Adrenal gland (tissue), 12 donors: ENCODE measurements around the gene GTF2IRD1. TPM values are rescaled to one million over a fixed set of nuclear protein-coding genes. Genes with fewer than 3 reads are reported as not detected.
"Not testable (repeated sequence)": the region's sequence is repeated elsewhere in the genome, so short reads cannot be mapped to it uniquely, and the experiment has no call there.

ENCODE experiments used
- DNase-seq, 7 donors: peaks; one replicate each; pipeline ENCODE4 v3.0.0-alpha.2; 2019 to 2020
- H3K27ac ChIP-seq, 5 donors: fragments of 200-600 bp; sonication (generic) in 4 of 5; 1 replicate in 3 of 5; 2 replicates in 2 of 5; pipeline versions ENCODE4 v1.5.1 to v1.8.0; 2016 to 2020; ENCODE audit warnings: mild to moderate bottlenecking in 1 of 5
- H3K27me3 ChIP-seq: fragments of 200-600 bp; 2 replicates; pipeline ENCODE4 v1.8.0; 2021
- H3K36me3 ChIP-seq, 2 donors: fragments of 200-600 bp; replicated peaks in 1 of 2; 1 replicate in 1 of 2; 2 replicates in 1 of 2; pipeline versions ENCODE4 v1.5.1 to v1.8.0; 2018 to 2022
- H3K4me1 ChIP-seq, 2 donors: fragments of 200-600 bp; replicated peaks in 1 of 2; 1 replicate in 1 of 2; 2 replicates in 1 of 2; pipeline versions ENCODE4 v1.5.1 to v1.8.0; 2018 to 2021
- H3K4me3 ChIP-seq, 4 donors: fragments of 200-600 bp; sonication (generic) in 3 of 4; one replicate each; pipeline ENCODE4 v1.5.1; 2016 to 2018
- H3K9me3 ChIP-seq, 3 donors: fragments of 200-600 bp; sonication (generic) in 1 of 3; replicated peaks in 1 of 3; 1 replicate in 2 of 3; 2 replicates in 1 of 3; pipeline versions ENCODE4 v1.5.1 to v1.8.0; 2016 to 2021
- POLR2A ChIP-seq, 2 donors: fragments of 450-650 bp; IDR thresholded peaks; one replicate each; pipeline ENCODE4 v1.6.1; 2017; ENCODE audit warnings: antibody characterized with exemption in 2 of 2, mild to moderate bottlenecking in 2 of 2, moderate library complexity in 1 of 2
- WGBS, 4 donors: extraction: QIAGEN DNeasy Blood & Tissue Kit in 2 of 4; methylation state at CpG; one replicate each; pipeline versions ENCODE4 v1.1.5 to v1.1.7; 2013 to 2017; 5-methylcytosine and 5-hydroxymethylcytosine counted together
- intact Hi-C, 2 donors: fragments of 100-400 bp; cut with DNase I; formaldehyde crosslinking; loops; one replicate each; pipeline versions ENCODE4 v1.14.1 to v1.15.0; 2022 to 2023
- polyA plus RNA-seq, 3 donors: library from polyadenylated mRNA; stranded (reverse); fragments of 200-250 nt in 2 of 3; fragments of 350-450 nt in 1 of 3; fragmentation: Illumina TruSeq in 1 of 3; extraction: RNeasy Lipid Tissue Mini Kit (QIAGEN cat#74804) in 1 of 3; gene quantifications; one replicate each; pipeline ENCODE4 v1.2.3, GENCODE V29; 2013 to 2014
- total RNA-seq, 9 donors: library from RNA; depleted of rRNA in 4 of 9; stranded (reverse); fragments of >200 nt in 4 of 9; fragments of 120-200 nt in 1 of 9; fragmentation: NEBNext Ultra II Directional in 1 of 9; extraction: Animal tissue kit (Norgen Biotek cat#: 25700) in 1 of 9; gene quantifications; one replicate each; pipeline versions ENCODE4 v1.1.0 to v1.2.4, GENCODE V29; 2013 to 2023
- TF ChIP-seq, protein P1 (sequence below), 6 experiments: fragments of 450-650 bp in 4 of 6; fragments of 200-600 bp in 2 of 6; sonication (generic) in 1 of 6; IDR thresholded peaks; 1 replicate in 5 of 6; 2 replicates in 1 of 6; pipeline versions ENCODE4 v1.5.1 to v1.8.0; 2016 to 2021; ENCODE audit warnings: antibody characterized with exemption in 6 of 6, mild to moderate bottlenecking in 2 of 6, moderate library complexity in 1 of 6
- donor health status: healthy with polysubstance abuse.
- donor health status: Bipolar disorder and iron deficiency.
- donor health status: DM: yes; HTN: yes; CAD: no.
- donor health status: DM: no; HTN: no; CAD: no.
- donor health status: DM: no; HTN: no; CAD: no.
- donor health status: DM: yes; HTN: yes; CAD: no.

GTF2IRD1 gene
- total and polyA plus RNA-seq, 12 donors: 7.4 to 41.3 (median 25.2) TPM

GRCh38 chr7:74493295-74493694, 39.6 kb downstream of the GTF2IRD1 start:
- no peak for DNase-seq
- no peak overlapping the region for H3K27ac ChIP-seq
- intact Hi-C loops: no loop called here
- no peaks in the 10 kb centered on the region for H3K36me3 ChIP-seq
- TF ChIP-seq POLR2A (IDR thresholded peaks at IDR 0.05): no peak
- TF ChIP-seq, protein P1, sequence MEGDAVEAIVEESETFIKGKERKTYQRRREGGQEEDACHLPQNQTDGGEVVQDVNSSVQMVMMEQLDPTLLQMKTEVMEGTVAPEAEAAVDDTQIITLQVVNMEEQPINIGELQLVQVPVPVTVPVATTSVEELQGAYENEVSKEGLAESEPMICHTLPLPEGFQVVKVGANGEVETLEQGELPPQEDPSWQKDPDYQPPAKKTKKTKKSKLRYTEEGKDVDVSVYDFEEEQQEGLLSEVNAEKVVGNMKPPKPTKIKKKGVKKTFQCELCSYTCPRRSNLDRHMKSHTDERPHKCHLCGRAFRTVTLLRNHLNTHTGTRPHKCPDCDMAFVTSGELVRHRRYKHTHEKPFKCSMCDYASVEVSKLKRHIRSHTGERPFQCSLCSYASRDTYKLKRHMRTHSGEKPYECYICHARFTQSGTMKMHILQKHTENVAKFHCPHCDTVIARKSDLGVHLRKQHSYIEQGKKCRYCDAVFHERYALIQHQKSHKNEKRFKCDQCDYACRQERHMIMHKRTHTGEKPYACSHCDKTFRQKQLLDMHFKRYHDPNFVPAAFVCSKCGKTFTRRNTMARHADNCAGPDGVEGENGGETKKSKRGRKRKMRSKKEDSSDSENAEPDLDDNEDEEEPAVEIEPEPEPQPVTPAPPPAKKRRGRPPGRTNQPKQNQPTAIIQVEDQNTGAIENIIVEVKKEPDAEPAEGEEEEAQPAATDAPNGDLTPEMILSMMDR (IDR thresholded peaks at IDR 0.05): no peak
- H3K27me3 ChIP-seq: no peaks in the 10 kb centered on the region
- 91 to 97% (median 94%) methylated on average over 4 to 6 of the region's 6 CpGs for WGBS, 4 donors
- no peaks in the 10 kb centered on the region for H3K9me3 ChIP-seq
- no peak overlapping the region for H3K4me3 ChIP-seq
- peaks cover 0 to 4% of the 10 kb centered on the region in 2 donors for H3K4me1 ChIP-seq

DNA sequence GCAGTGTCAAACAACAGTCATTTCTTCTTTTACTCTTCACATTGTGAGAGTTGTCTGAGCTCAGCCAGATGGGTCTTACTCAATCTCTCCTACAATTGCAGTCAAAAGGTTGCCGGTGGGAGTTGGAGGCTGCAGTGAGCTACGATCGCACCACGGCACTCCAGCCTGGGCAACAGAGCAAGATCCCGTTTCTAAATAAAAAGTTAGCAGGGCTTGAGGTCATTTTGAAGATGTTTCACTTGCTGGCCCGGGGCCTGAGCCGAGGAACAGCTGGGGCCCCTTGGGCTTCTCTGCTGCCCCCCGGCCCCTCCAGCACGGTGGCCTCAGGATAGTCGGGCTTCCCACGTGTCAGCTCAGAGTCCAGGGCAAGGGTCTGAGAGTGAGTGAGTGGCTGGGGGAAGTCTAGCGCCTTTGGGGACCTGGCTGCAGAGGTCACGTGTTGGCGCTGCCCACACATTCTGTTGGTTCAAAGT, 40.4 kb downstream of the GTF2IRD1 start:
- WGBS, 4 donors: 88 to 90% (median 89%) methylated on average over 12 to 14 of the region's 14 CpGs
- Histone ChIP-seq H3K4me1 (peaks cover 0 to 4% of the 10 kb centered on the region in 2 donors), H3K4me3 (no peak overlapping the region), H3K27me3 (no peaks in the 10 kb centered on the region), H3K36me3 (no peaks in the 10 kb centered on the region), H3K9me3 (no peaks in the 10 kb centered on the region), H3K27ac (no peak overlapping the region)
- DNase-seq: no peak
- no peak for TF ChIP-seq POLR2A (IDR thresholded peaks at IDR 0.05)
- TF ChIP-seq, protein P1 (IDR thresholded peaks at IDR 0.05): no peak
- intact Hi-C loops: no loop called here

DNA sequence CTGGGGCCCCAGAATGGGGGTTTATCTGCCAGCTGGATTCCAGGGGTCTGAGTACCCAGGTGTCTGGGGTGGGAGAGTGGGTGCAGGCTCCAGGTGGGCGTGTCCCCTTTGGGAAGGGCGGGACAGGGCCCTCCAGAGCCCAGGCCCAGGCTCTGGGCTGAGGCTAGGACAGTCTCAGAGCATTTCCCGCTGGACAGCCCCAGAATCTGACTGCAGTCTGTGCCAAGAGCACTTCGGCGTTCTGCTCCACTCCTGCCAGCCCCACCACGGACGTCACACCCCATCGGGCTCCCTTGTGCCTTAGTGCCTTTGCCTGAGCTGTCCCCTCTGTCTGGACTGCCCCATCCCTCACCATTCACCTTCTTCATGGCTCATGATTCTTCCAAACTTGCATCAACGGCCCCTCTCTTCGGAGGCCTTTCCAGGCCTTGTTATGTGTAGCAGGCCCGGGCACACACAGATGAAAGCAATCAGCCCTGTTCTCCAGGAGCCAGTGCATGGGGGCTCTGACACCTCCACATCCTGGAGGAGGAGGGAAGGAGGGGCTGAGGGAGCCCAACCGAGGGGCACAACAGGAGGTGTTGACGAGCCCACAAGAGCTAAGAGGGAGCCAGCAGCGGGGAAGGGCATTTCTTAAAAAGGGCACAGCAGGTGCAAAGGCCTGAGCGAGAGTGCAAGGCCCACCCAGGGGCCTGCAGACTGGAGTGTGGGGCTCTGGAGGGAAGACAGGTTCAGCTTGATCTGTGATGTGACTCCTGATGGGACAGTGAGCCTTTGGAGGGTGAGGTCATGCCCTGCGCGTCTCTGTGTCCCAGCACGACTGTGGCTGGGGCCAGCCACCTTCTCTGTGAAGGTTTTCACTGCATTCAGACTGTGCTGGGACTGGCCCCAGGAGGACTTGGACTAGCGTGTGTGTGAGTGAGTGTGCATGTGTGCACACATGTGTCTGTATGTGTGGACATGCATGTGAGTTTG, 41.7 kb downstream of the GTF2IRD1 start:
- intact Hi-C loops: no loop called here
- H3K27ac ChIP-seq: no peak overlapping the region
- no peak for TF ChIP-seq POLR2A (IDR thresholded peaks at IDR 0.05)
- TF ChIP-seq, protein P1 (IDR thresholded peaks at IDR 0.05): no peak
- WGBS, 4 donors: 81 to 89% (median 85%) methylated on average over 10 to 19 of the region's 19 CpGs
- no peaks in the 10 kb centered on the region for H3K27me3 ChIP-seq
- no peak overlapping the region for H3K4me3 ChIP-seq
- H3K4me1 ChIP-seq: peaks cover 3 to 7% of the 10 kb centered on the region in 2 donors
- H3K36me3 ChIP-seq: no peaks in the 10 kb centered on the region
- no peak for DNase-seq
- H3K9me3 ChIP-seq: no peaks in the 10 kb centered on the region

DNA sequence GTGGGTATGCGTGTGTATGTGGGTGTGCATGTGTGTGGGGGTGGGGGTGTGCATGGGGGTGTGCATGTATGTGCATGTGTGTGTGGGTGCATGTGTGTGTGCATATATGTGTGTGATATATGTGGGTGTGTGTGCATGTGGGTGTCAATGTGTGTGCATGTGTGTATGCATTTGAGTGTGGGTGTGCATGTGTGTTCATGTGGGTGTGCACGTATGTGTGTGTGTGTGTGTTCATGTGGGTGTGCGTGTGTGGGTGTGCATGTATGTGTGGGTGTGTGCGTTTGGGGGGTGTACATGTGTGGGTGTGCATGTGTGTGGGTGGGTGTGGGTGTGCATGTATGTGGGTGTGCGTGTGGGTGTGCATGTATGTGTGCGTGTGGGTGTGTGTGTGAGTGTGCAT, 42.6 kb downstream of the GTF2IRD1 start:
- no peak overlapping the region for H3K4me3 ChIP-seq
- intact Hi-C loops: no loop called here
- H3K36me3 ChIP-seq: no peaks in the 10 kb centered on the region
- 78 to 90% (median 88%) methylated on average over 6 of the region's 6 CpGs for WGBS, 4 donors
- H3K9me3 ChIP-seq: no peaks in the 10 kb centered on the region
- no peak for DNase-seq
- peaks cover 9 to 13% of the 10 kb centered on the region in 2 donors for H3K4me1 ChIP-seq
- H3K27ac ChIP-seq: no peak overlapping the region
- no peaks in the 10 kb centered on the region for H3K27me3 ChIP-seq
- TF ChIP-seq, protein P1 (IDR thresholded peaks at IDR 0.05): no peak
- no peak for TF ChIP-seq POLR2A (IDR thresholded peaks at IDR 0.05)

DNA sequence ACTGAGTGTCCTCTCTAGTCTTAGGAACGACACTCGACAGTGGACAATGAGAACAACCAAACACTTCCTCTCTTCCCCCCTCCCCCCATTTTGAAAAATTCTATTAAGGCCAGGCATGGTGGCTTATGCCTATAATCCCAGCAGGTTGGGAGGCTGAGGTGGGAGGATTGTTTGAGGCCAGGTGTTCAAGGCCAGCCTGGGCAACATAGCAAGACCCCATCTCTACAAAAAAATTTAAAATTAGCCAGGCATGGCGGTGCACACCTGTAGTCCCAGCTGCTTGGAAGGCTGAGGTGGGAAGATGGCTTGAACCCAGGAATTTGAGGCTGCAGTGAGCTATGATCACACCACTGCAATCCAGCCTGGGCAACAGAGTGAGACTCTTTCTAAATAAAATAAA, 43.1 kb downstream of the GTF2IRD1 start:
- DNase-seq, H3K9me3 ChIP-seq, H3K27ac ChIP-seq, intact Hi-C loops, H3K27me3 ChIP-seq, H3K4me3 ChIP-seq, H3K36me3 ChIP-seq: not testable (repeated sequence)
- WGBS, 4 donors: 65 to 84% (median 71%) methylated on average over 3 of the region's 3 CpGs
- H3K4me1 ChIP-seq: peaks cover 13 to 17% of the 10 kb centered on the region in 2 donors
